MG63 (cell line): ENCODE measurements around the gene TPCN2. TPM values are rescaled to one million over a fixed set of nuclear protein-coding genes. Genes with fewer than 3 reads are reported as not detected.

ENCODE experiments used
- DNase-seq: peaks from one replicate; pipeline ENCODE4 v3.0.0-alpha.2; 2020
- H3K27me3 ChIP-seq: fragments of 250-450 bp; sonication (Bioruptor Pico); 2 replicates; pipeline ENCODE4 v1.5.1; 2020; ENCODE audit warnings: mild to moderate bottlenecking, moderate library complexity
- H3K36me3 ChIP-seq: fragments of 250-450 bp; sonication (Bioruptor Pico); 2 replicates; pipeline ENCODE4 v1.5.1; 2020; ENCODE audit warnings: mild to moderate bottlenecking, moderate library complexity
- H3K4me3 ChIP-seq: fragments of 250-450 bp; sonication (Bioruptor Pico); 2 replicates; pipeline ENCODE4 v1.5.1; 2020; ENCODE audit warnings: mild to moderate bottlenecking, moderate library complexity
- H3K9me3 ChIP-seq: fragments of 250-450 bp; sonication (Bioruptor Pico); 2 replicates; pipeline ENCODE4 v1.5.1; 2020; ENCODE audit warnings: mild to moderate bottlenecking, moderate library complexity
- total RNA-seq: library from RNA; depleted of rRNA; stranded (reverse); fragments of >200 nt; shearing (Covaris generic); gene quantifications from 2 replicates; pipeline ENCODE4 v1.2.3, GENCODE V29; 2014; ENCODE audit warnings: low replicate concordance

TPCN2 gene
- total RNA-seq, 1 experiment from 2014 or later: 5.4 TPM

- no peak for DNase-seq
- no peaks in the 10 kb centered on the region for H3K36me3 ChIP-seq
- H3K27me3 ChIP-seq: no peaks in the 10 kb centered on the region
- H3K9me3 ChIP-seq: peaks cover 18% of the 10 kb centered on the region
- no peak overlapping the region for H3K4me3 ChIP-seq
Observed at GRCh38 chr11:69150175-69150574, 101.4 kb downstream of the TPCN2 start.

GRCh38 chr11:69151836-69152235, 103.1 kb downstream of the TPCN2 start:
- Histone ChIP-seq H3K27me3 (no peaks in the 10 kb centered on the region), H3K9me3 (peaks cover 8% of the 10 kb centered on the region; the same call in 1 of the 2 replicates), H3K4me3 (no peak overlapping the region), H3K36me3 (no peaks in the 10 kb centered on the region)
- DNase-seq: no peak

- no peak for DNase-seq
- Histone ChIP-seq H3K9me3 (peaks cover 6% of the 10 kb centered on the region; the same call in 1 of the 2 replicates), H3K27me3 (no peaks in the 10 kb centered on the region), H3K4me3 (no peak overlapping the region), H3K36me3 (no peaks in the 10 kb centered on the region)
Observed at GRCh38 chr11:69152733-69153421, 104.1 kb downstream of the TPCN2 start.

- Histone ChIP-seq H3K4me3 (no peak overlapping the region), H3K9me3 (peaks cover 6% of the 10 kb centered on the region; the same call in 1 of the 2 replicates), H3K36me3 (no peaks in the 10 kb centered on the region), H3K27me3 (no peaks in the 10 kb centered on the region)
- DNase-seq: no peak
Observed at GRCh38 chr11:69153661-69154060, 104.9 kb downstream of the TPCN2 start.

GRCh38 chr11:69154211-69154913, 105.6 kb downstream of the TPCN2 start:
- peaks cover 3% of the 10 kb centered on the region; the same call in 1 of the 2 replicates for H3K9me3 ChIP-seq
- H3K27me3 ChIP-seq: no peaks in the 10 kb centered on the region
- DNase-seq: no peak
- no peak overlapping the region for H3K4me3 ChIP-seq
- H3K36me3 ChIP-seq: no peaks in the 10 kb centered on the region

- no peak for DNase-seq
- Histone ChIP-seq H3K4me3 (no peak overlapping the region), H3K27me3 (no peaks in the 10 kb centered on the region), H3K9me3 (peaks cover 3% of the 10 kb centered on the region; the same call in 1 of the 2 replicates), H3K36me3 (no peaks in the 10 kb centered on the region)
Observed at GRCh38 chr11:69154938-69155301, 106.2 kb downstream of the TPCN2 start.

- Histone ChIP-seq H3K9me3 (no peaks in the 10 kb centered on the region), H3K36me3 (no peaks in the 10 kb centered on the region), H3K4me3 (no peak within 1 kb of the TSS), H3K27me3 (no peaks in the 10 kb centered on the region)
- DNase-seq: no peak
Observed at GRCh38 chr11:69155302-69156234, 106.8 kb downstream of the TPCN2 start, which contains the start of gene SMIM38. Gene SMIM38 (plus strand): TSS chr11:69155935. CDS start chr11:69157847, 1,912 bp downstream.

GRCh38 chr11:69156235-69156639, 107.5 kb downstream of the TPCN2 start:
- Histone ChIP-seq H3K27me3 (no peaks in the 10 kb centered on the region), H3K4me3 (no peak overlapping the region), H3K36me3 (no peaks in the 10 kb centered on the region), H3K9me3 (no peaks in the 10 kb centered on the region)
- no peak for DNase-seq

GRCh38 chr11:69156673-69157155, 108.0 kb downstream of the TPCN2 start:
- Histone ChIP-seq H3K36me3 (no peaks in the 10 kb centered on the region), H3K27me3 (no peaks in the 10 kb centered on the region), H3K4me3 (no peak overlapping the region), H3K9me3 (no peaks in the 10 kb centered on the region)
- DNase-seq: no peak

GRCh38 chr11:69157156-69157821, 108.6 kb downstream of the TPCN2 start:
- DNase-seq: no peak
- H3K27me3 ChIP-seq: no peaks in the 10 kb centered on the region
- H3K36me3 ChIP-seq: no peaks in the 10 kb centered on the region
- no peaks in the 10 kb centered on the region for H3K9me3 ChIP-seq
- no peak overlapping the region for H3K4me3 ChIP-seq

- no peaks in the 10 kb centered on the region for H3K9me3 ChIP-seq
- H3K27me3 ChIP-seq: no peaks in the 10 kb centered on the region
- DNase-seq: no peak
- no peak overlapping the region for H3K4me3 ChIP-seq
- no peaks in the 10 kb centered on the region for H3K36me3 ChIP-seq
Observed at GRCh38 chr11:69157822-69158231, 109.1 kb downstream of the TPCN2 start.

- no peaks in the 10 kb centered on the region; the same call in 1 of the 2 replicates for H3K9me3 ChIP-seq
- no peaks in the 10 kb centered on the region for H3K36me3 ChIP-seq
- DNase-seq: no peak
- H3K4me3 ChIP-seq: no peak overlapping the region
- no peaks in the 10 kb centered on the region for H3K27me3 ChIP-seq
Observed at GRCh38 chr11:69158301-69159149, 109.8 kb downstream of the TPCN2 start.

- Histone ChIP-seq H3K36me3 (no peaks in the 10 kb centered on the region), H3K4me3 (no peak overlapping the region), H3K9me3 (no peaks in the 10 kb centered on the region; the same call in none of the 2 replicates), H3K27me3 (no peaks in the 10 kb centered on the region)
- no peak for DNase-seq
Observed at GRCh38 chr11:69159150-69159852, 110.6 kb downstream of the TPCN2 start.

- Histone ChIP-seq H3K36me3 (no peaks in the 10 kb centered on the region), H3K4me3 (no peak overlapping the region), H3K9me3 (no peaks in the 10 kb centered on the region; the same call in none of the 2 replicates), H3K27me3 (no peaks in the 10 kb centered on the region)
- DNase-seq: no peak
Observed at GRCh38 chr11:69160296-69161116, 111.8 kb downstream of the TPCN2 start.
